Activated CD4-positive, alpha-beta T cell treated with anti-CD3 and anti-CD28 coated beads, Interleukin-2, Interleukin-6, amounts not matched to agents 100 ng/mL and 50 ng/mL, durations not matched to agents 16 hours and 8 hours (primary cell): ENCODE data around the gene HSD17B1.
A peak's percentile ranks its signal among the peaks of the same experiment; 100 is the strongest.
"Not testable (repeated sequence)": the region's sequence is repeated elsewhere in the genome, so short reads cannot be mapped to it uniquely, and the experiment has no call there.

Experiments
- DNase-seq: peaks from one replicate; pipeline ENCODE4 v3.0.0-alpha.2; 2020

HSD17B1 gene

GRCh38 chr17:42548070-42548837 lies 4.5 kb upstream of the HSD17B1 start:
- DNase-seq = peak; percentile 82

GRCh38 chr17:42548993-42549755 lies 3.5 kb upstream of the HSD17B1 start:
- no peak for DNase-seq

GRCh38 chr17:42553161-42553818 lies 567 bp downstream of the HSD17B1 start:
- DNase-seq = no peak

- peak; percentile 42 for DNase-seq
These were observed 1.1 kb downstream of the HSD17B1 start for GRCh38 chr17:42553866-42554249.

GRCh38 chr17:42554250-42555121 lies 1.8 kb downstream of the HSD17B1 start:
- DNase-seq = peak; percentile 90

GRCh38 chr17:42555122-42555622 lies 2.4 kb downstream of the HSD17B1 start:
- DNase-seq = no peak

DNA sequence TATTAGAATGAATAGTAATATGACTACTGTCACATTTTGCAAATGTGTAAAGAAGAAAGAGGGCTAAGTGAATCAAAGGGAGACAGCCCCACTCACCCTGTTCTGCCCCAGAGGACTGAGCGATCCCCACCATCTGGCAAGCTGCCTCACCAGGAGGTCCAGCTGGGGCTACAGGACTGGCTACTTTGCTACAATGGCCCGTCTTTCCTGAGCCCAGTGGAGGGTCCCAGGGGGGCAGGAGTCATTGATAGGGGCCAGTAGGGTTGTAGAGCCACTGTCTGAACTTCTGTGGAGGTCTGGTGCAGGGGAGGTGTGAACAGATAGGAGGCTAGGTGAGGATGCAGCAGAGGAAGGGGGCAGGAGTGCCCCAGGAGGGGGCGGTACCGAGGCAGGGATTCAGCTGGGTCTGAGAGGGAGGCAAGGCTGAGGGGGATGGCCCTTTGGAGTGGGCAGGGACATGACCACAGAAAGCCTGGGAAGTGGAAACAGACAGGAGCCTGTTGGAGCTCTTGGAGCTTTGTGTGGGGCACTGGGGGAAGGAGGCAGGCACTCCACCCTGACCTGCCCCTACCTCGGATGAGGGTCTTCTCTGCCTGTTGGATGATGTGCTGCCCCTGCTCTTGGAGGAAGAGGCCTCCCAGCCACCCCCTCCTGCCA lies 3.4 kb downstream of the HSD17B1 start:
- DNase-seq = not testable (repeated sequence)

GRCh38 chr17:42559075-42559474 lies 6.4 kb downstream of the HSD17B1 start:
- DNase-seq = no peak

GRCh38 chr17:42560246-42560645 lies 7.5 kb downstream of the HSD17B1 start:
- DNase-seq = no peak

DNA sequence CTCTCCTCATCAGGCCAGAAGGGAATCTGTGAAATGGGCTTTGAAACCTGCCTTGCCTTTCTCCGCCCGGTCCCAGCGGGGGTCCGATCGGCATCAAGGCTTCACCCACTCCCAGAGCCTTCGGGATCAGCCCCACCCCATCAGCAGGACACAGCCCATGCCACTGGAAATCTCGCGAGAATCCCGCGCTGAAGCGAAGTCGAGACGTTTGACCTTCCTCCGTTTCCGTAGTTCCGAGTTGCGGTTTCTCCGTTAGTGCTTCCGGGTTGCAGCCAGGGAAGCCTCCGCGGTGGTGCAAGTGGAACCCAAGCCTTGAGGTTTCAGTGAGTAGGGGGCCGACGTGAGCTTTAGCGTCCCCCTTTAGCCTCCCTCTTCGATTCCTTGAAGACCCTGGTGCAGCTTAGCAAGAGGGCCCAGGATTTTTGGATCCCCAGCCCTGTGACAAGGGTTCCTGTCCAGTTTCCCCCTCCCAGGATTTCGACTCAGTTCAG lies 9.2 kb downstream of the HSD17B1 start, which contains the start of gene COASY:
Gene COASY, plus strand, starts transcription at position 252 of the 491 bp plus-strand sequence. CDS start 475 bp downstream, outside the sequence.
- DNase-seq = peak; percentile 97

DNA sequence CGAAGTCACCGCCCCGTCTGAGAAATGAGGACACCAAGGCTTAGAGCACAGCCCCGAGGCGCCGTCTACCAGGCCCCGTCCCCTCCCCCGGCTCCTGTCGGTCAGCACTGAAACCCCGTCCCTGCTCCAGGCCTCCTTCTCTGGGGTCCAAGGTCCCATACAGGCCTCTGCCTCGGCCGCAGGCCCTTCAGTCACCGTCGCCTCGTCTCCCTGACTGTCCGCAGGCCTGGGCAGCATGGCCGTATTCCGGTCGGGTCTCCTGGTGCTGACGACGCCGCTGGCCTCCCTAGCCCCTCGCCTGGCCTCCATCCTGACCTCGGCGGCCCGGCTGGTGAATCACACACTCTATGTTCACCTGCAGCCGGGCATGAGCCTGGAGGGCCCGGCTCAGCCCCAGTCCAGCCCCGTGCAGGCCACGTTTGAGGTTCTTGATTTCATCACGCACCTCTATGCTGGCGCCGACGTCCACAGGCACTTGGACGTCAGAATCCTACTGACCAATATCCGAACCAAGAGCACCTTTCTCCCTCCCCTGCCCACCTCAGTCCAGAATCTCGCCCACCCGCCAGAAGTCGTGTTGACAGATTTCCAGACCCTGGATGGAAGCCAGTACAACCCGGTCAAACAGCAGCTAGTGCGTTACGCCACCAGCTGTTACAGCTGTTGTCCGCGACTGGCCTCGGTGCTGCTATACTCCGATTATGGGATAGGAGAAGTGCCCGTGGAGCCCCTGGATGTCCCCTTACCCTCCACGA lies 9.8 kb downstream of the HSD17B1 start:
- DNase-seq = no peak

GRCh38 chr17:42563143-42563509 lies 10.4 kb downstream of the HSD17B1 start:
- no peak for DNase-seq

DNA sequence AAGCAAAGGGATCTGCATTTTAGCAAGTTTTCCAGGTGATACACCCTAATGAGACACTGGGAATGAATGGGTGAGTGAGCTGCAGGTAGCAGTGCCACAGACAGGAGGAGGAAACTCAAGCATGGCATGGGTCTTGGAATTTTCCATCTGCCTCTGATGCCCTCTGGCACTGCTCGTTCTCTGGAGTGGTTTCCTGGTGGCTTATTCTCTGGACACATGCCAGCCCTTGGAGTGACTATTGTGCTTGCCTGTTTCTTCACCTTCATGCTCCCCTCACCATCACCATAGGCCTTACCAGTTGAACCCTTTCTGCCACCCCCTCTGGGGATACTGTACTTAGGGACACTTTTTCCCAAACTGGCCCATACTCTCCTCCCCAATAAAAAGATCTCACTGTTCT lies 10.8 kb downstream of the HSD17B1 start:
- no peak for DNase-seq

DNA sequence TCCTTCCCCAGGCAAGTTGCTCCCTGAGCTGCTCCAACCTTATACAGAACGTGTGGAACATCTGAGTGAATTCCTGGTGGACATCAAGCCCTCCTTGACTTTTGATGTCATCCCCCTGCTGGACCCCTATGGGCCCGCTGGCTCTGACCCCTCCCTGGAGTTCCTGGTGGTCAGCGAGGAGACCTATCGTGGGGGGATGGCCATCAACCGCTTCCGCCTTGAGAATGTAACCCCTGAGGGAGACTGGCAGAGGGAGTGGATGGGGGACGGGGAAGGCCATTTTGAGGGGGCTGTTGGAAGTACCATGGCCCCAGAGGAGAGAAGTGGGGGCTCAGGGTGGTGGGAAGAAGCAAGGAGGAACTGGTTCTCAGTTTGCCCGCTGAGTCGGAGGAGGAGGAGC lies 11.2 kb downstream of the HSD17B1 start:
- DNase-seq = no peak

- DNase-seq = no peak
These were observed 12.2 kb downstream of the HSD17B1 start for GRCh38 chr17:42564815-42565522.

- DNase-seq = no peak
These were observed 12.9 kb downstream of the HSD17B1 start for GRCh38 chr17:42565523-42566214.

DNA sequence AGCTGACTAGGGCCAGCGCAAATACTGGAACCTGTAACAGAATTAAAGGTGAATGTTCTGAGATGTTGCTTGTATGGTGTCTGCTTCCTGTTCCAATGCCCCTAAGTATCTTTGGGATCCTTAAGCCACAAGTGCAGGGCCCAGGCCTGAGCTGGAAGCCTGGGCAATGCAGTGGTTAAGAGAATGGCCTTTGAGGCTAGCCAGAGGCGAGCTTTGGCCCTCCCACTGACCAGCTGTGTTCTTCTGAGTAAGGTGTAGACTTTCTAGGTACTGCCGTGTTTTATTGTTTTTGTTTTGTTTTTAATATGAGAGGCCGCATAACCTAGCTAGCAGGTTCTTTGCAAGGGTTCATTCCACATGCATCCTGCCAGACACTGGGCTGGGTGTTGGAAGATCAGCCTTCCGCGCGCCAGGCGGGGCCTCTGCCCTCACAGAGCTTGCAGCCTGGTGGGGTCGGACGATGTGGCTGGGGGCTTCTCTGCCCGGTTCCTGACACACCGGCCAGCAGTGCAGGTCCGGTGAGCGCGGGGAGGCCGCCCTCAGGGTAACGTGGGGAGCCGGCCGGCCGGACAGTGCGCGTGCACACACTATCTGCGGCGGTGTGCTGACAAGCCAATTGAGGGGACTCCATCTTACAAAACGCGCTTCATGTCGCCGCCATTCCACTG lies 13.6 kb downstream of the HSD17B1 start:
- DNase-seq = no peak

GRCh38 chr17:42566883-42567573 lies 14.3 kb downstream of the HSD17B1 start, which contains the start of gene MLX:
TSS of gene MLX (plus strand) at chr17:42567100. CDS start at chr17:42567125, 25 bp downstream.
- peak; percentile 96 for DNase-seq
